ENCODE measurements around the gene POU6F2. TPM values are rescaled to one million over a fixed set of nuclear protein-coding genes. Genes with fewer than 3 reads are reported as not detected.
"Not testable (repeated sequence)": the region's sequence is repeated elsewhere in the genome, so short reads cannot be mapped to it uniquely, and the experiment has no call there.

The POU6F2 gene
- total RNA-seq, 4 donors from 2014 or later: 0.91 TPM; not detected in 3

GRCh38 chr7:39317896-39318295 lies 340.2 kb downstream of the POU6F2 start:
- Histone ChIP-seq H3K4me3 (no peak overlapping the region), H3K36me3 (no peaks in the 10 kb centered on the region), H3K9me3 (no peaks in the 10 kb centered on the region), H3K4me1 (no peaks in the 10 kb centered on the region), H3K27ac (no peak overlapping the region), H3K27me3 (no peaks in the 10 kb centered on the region)
- TF ChIP-seq POLR2A (IDR thresholded peaks at IDR 0.05): no peak
- TF ChIP-seq CTCF (IDR thresholded peaks at IDR 0.05): no peak
- intact Hi-C loops (cut with DNase I; ENCODE audit: low total_unique reads): no loop called here
- DNase-seq: no peak

- no peak for TF ChIP-seq CTCF (IDR thresholded peaks at IDR 0.05)
- TF ChIP-seq POLR2A (IDR thresholded peaks at IDR 0.05): no peak
- no peak overlapping the region for H3K27ac ChIP-seq
Observed at GRCh38 chr7:39321245-39321644, 343.5 kb downstream of the POU6F2 start.

GRCh38 chr7:39321909-39322498 lies 344.3 kb downstream of the POU6F2 start:
- no peak for TF ChIP-seq POLR2A (IDR thresholded peaks at IDR 0.05)
- no peak for TF ChIP-seq CTCF (IDR thresholded peaks at IDR 0.05)
- Histone ChIP-seq H3K36me3 (no peaks in the 10 kb centered on the region), H3K9me3 (no peaks in the 10 kb centered on the region), H3K4me3 (no peak overlapping the region), H3K27ac (no peak overlapping the region), H3K4me1 (no peaks in the 10 kb centered on the region), H3K27me3 (no peaks in the 10 kb centered on the region)
- no peak for DNase-seq
- intact Hi-C loops (cut with DNase I; ENCODE audit: low total_unique reads): no loop called here

More at GRCh38 chr7:39321245-39321644, 343.5 kb downstream of the POU6F2 start:
- Histone ChIP-seq H3K27me3 (no peaks in the 10 kb centered on the region), H3K36me3 (no peaks in the 10 kb centered on the region), H3K4me1 (no peaks in the 10 kb centered on the region), H3K4me3 (no peak overlapping the region), H3K9me3 (no peaks in the 10 kb centered on the region)
- DNase-seq: no peak
- intact Hi-C loops (cut with DNase I; ENCODE audit: low total_unique reads): no loop called here

- Histone ChIP-seq H3K27ac (no peak overlapping the region), H3K36me3 (no peaks in the 10 kb centered on the region), H3K4me3 (no peak overlapping the region), H3K9me3 (no peaks in the 10 kb centered on the region), H3K27me3 (no peaks in the 10 kb centered on the region), H3K4me1 (no peaks in the 10 kb centered on the region)
- intact Hi-C loops (cut with DNase I; ENCODE audit: low total_unique reads): no loop called here
- no peak for DNase-seq
- no peak for TF ChIP-seq POLR2A (IDR thresholded peaks at IDR 0.05)
Observed at GRCh38 chr7:39324139-39324760, 346.5 kb downstream of the POU6F2 start.

- H3K27ac ChIP-seq; H3K4me3 ChIP-seq; H3K27me3 ChIP-seq; H3K36me3 ChIP-seq; H3K4me1 ChIP-seq; intact Hi-C loops (cut with DNase I; ENCODE audit: low total_unique reads); H3K9me3 ChIP-seq; DNase-seq: not testable (repeated sequence)
Observed at GRCh38 chr7:39331607-39332006, 353.9 kb downstream of the POU6F2 start.

GRCh38 chr7:39332142-39332541 lies 354.4 kb downstream of the POU6F2 start:
- Histone ChIP-seq H3K9me3 (no peaks in the 10 kb centered on the region), H3K36me3 (no peaks in the 10 kb centered on the region), H3K4me1 (no peaks in the 10 kb centered on the region), H3K27ac (no peak overlapping the region), H3K27me3 (no peaks in the 10 kb centered on the region), H3K4me3 (no peak overlapping the region)
- no peak for DNase-seq
- intact Hi-C loops (cut with DNase I; ENCODE audit: low total_unique reads): no loop called here
- TF ChIP-seq CTCF (IDR thresholded peaks at IDR 0.05) (no peak), POLR2A (IDR thresholded peaks at IDR 0.05) (no peak)
